Measurements from ENCODE around the gene PSD.

- TF ChIP-seq CTCF (IDR thresholded peaks at IDR 0.05): no peak
- TF ChIP-seq EP300 (IDR thresholded peaks at IDR 0.05): no peak
- TF ChIP-seq POLR2AphosphoS5 (IDR thresholded peaks at IDR 0.05): no peak
- no peak for TF ChIP-seq POLR2A (IDR thresholded peaks at IDR 0.05)
These were observed 2.3 kb downstream of the PSD start for GRCh38 chr10:102416283-102416682.
